HepG2 (cell line): Measurements from ENCODE around the gene SMYD4. TPM values are rescaled to one million over a fixed set of nuclear protein-coding genes. Genes with fewer than 3 reads are reported as not detected.

Experiments used
- HCFC1 ChIP-seq: fragments of 150-350 bp; IDR thresholded peaks from 2 replicates; pipeline ENCODE4 v1.6.1; 2014; ENCODE audit warnings: low read depth, low read length
- HIVEP1 ChIP-seq: sonication (generic); formaldehyde crosslinking; IDR thresholded peaks from 2 replicates; pipeline ENCODE4 v1.4.0; 2020; ENCODE audit warnings: mild to moderate bottlenecking, missing genetic modification reagents
- JUND ChIP-seq: sonication (generic); formaldehyde crosslinking; IDR thresholded peaks from 2 replicates; pipeline ENCODE4 v1.8.0; 2022; ENCODE audit warnings: mild to moderate bottlenecking, missing genetic modification reagents
- KDM5A ChIP-seq: fragments of 200-600 bp; sonication (generic); IDR thresholded peaks from 2 replicates; pipeline ENCODE4 v1.7.0; 2018; ENCODE audit warnings: antibody characterized with exemption, mild to moderate bottlenecking, low read length, borderline replicate concordance
- RARG ChIP-seq: sonication (generic); formaldehyde crosslinking; IDR thresholded peaks from 2 replicates; pipeline ENCODE4 v1.4.0; 2020; ENCODE audit warnings: low read depth, mild to moderate bottlenecking, missing genetic modification reagents
- RXRA ChIP-seq: sonication (generic); formaldehyde crosslinking; IDR thresholded peaks from 2 replicates; pipeline ENCODE4 v1.5.1; 2020; ENCODE audit warnings: missing genetic modification reagents
- THAP8 ChIP-seq: sonication (generic); formaldehyde crosslinking; IDR thresholded peaks from 2 replicates; pipeline ENCODE4 v1.5.1; 2020; ENCODE audit warnings: missing genetic modification reagents, mild to moderate bottlenecking, borderline replicate concordance
- ZNF225 ChIP-seq: sonication (generic); formaldehyde crosslinking; IDR thresholded peaks from 2 replicates; pipeline ENCODE4 v1.4.0; 2020; ENCODE audit warnings: mild to moderate bottlenecking, missing genetic modification reagents
- ZNF230 ChIP-seq: sonication (generic); formaldehyde crosslinking; IDR thresholded peaks from 2 replicates; pipeline ENCODE4 v1.4.0; 2020; ENCODE audit warnings: mild to moderate bottlenecking, missing genetic modification reagents
- ZNF235 ChIP-seq: sonication (generic); formaldehyde crosslinking; IDR thresholded peaks from 2 replicates; pipeline ENCODE4 v1.8.1; 2023; ENCODE audit warnings: mild to moderate bottlenecking, missing genetic modification reagents, borderline replicate concordance
- ZNF264 ChIP-seq: sonication (generic); formaldehyde crosslinking; IDR thresholded peaks from 2 replicates; pipeline ENCODE4 v1.4.0; 2020; ENCODE audit warnings: missing genetic modification reagents
- ZNF713 ChIP-seq: sonication (generic); formaldehyde crosslinking; IDR thresholded peaks from 2 replicates; pipeline ENCODE4 v1.4.0; 2020; ENCODE audit warnings: mild to moderate bottlenecking, missing genetic modification reagents
- polyA plus RNA-seq, 8 experiments: library from polyadenylated mRNA; depleted of rRNA in 3 of 8; stranded (reverse) in 7 of 8; unstranded in 1 of 8; fragments of >200 nt; fragmentation: Illumina TruSeq in 4 of 8; extraction: Trizol in 4 of 8; gene quantifications; 2 replicates each; pipeline versions ENCODE4 v1.2.1 to v1.2.3, GENCODE V29; 2011 to 2016; ENCODE audit warnings: low read depth in 4 of 8, missing spikeins in 1 of 8, mixed read lengths in 1 of 8; ENCODE audit not compliant: insufficient read depth in 1 of 8
- total RNA-seq, 5 experiments: library from RNA; depleted of rRNA; stranded (reverse); fragments of >200 nt; fragmentation: Illumina TruSeq; extraction: Trizol; gene quantifications; 2 replicates each; pipeline ENCODE4 v1.2.3, GENCODE V29; 2016; ENCODE audit warnings: low read depth in 1 of 5
- TF ChIP-seq, protein P1 (sequence below): sonication (generic); formaldehyde crosslinking; IDR thresholded peaks from 2 replicates; pipeline ENCODE4 v1.4.0; 2020; ENCODE audit warnings: mild to moderate bottlenecking, missing genetic modification reagents
- TF ChIP-seq, protein P2 (sequence below): sonication (generic); formaldehyde crosslinking; IDR thresholded peaks from 2 replicates; pipeline ENCODE4 v1.5.0; 2020; ENCODE audit warnings: mild to moderate bottlenecking, missing genetic modification reagents
- TF ChIP-seq, protein P3 (sequence below): sonication (generic); formaldehyde crosslinking; IDR thresholded peaks from 2 replicates; pipeline ENCODE4 v1.5.0; 2020; ENCODE audit warnings: mild to moderate bottlenecking, missing genetic modification reagents
- TF ChIP-seq, protein P4 (sequence below), 2 experiments: sonication (generic) in 1 of 2; formaldehyde crosslinking in 1 of 2; IDR thresholded peaks; 2 replicates each; pipeline versions ENCODE4 v1.4.0 to v1.6.1; 2016 to 2020; ENCODE audit warnings: borderline replicate concordance in 1 of 2, low read depth in 1 of 2, mild to moderate bottlenecking in 1 of 2, missing genetic modification reagents in 1 of 2
- TF ChIP-seq, protein P5 (sequence below): sonication (generic); formaldehyde crosslinking; IDR thresholded peaks from 2 replicates; pipeline ENCODE4 v1.4.0; 2020; ENCODE audit warnings: missing genetic modification reagents

The SMYD4 gene
- total and polyA plus RNA-seq, 2 of the 13 experiments (the other 11 are each of a cell fraction or from before 2014, with no cell fraction given) = 7.4 to 11.3 TPM

- no peak for TF ChIP-seq RXRA
- no peak for TF ChIP-seq ZNF225
- TF ChIP-seq, protein P1, sequence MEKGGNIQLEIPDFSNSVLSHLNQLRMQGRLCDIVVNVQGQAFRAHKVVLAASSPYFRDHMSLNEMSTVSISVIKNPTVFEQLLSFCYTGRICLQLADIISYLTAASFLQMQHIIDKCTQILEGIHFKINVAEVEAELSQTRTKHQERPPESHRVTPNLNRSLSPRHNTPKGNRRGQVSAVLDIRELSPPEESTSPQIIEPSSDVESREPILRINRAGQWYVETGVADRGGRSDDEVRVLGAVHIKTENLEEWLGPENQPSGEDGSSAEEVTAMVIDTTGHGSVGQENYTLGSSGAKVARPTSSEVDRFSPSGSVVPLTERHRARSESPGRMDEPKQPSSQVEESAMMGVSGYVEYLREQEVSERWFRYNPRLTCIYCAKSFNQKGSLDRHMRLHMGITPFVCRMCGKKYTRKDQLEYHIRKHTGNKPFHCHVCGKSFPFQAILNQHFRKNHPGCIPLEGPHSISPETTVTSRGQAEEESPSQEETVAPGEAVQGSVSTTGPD (CRISPR knock-in tag) = no peak
- TF ChIP-seq KDM5A = no peak
- TF ChIP-seq, protein P2, sequence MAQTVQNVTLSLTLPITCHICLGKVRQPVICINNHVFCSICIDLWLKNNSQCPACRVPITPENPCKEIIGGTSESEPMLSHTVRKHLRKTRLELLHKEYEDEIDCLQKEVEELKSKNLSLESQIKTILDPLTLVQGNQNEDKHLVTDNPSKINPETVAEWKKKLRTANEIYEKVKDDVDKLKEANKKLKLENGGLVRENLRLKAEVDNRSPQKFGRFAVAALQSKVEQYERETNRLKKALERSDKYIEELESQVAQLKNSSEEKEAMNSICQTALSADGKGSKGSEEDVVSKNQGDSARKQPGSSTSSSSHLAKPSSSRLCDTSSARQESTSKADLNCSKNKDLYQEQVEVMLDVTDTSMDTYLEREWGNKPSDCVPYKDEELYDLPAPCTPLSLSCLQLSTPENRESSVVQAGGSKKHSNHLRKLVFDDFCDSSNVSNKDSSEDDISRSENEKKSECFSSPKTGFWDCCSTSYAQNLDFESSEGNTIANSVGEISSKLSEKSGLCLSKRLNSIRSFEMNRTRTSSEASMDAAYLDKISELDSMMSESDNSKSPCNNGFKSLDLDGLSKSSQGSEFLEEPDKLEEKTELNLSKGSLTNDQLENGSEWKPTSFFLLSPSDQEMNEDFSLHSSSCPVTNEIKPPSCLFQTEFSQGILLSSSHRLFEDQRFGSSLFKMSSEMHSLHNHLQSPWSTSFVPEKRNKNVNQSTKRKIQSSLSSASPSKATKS = no peak
- TF ChIP-seq RARG = no peak
- TF ChIP-seq, protein P3, sequence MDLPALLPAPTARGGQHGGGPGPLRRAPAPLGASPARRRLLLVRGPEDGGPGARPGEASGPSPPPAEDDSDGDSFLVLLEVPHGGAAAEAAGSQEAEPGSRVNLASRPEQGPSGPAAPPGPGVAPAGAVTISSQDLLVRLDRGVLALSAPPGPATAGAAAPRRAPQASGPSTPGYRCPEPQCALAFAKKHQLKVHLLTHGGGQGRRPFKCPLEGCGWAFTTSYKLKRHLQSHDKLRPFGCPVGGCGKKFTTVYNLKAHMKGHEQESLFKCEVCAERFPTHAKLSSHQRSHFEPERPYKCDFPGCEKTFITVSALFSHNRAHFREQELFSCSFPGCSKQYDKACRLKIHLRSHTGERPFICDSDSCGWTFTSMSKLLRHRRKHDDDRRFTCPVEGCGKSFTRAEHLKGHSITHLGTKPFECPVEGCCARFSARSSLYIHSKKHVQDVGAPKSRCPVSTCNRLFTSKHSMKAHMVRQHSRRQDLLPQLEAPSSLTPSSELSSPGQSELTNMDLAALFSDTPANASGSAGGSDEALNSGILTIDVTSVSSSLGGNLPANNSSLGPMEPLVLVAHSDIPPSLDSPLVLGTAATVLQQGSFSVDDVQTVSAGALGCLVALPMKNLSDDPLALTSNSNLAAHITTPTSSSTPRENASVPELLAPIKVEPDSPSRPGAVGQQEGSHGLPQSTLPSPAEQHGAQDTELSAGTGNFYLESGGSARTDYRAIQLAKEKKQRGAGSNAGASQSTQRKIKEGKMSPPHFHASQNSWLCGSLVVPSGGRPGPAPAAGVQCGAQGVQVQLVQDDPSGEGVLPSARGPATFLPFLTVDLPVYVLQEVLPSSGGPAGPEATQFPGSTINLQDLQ (CRISPR knock-in tag) = no peak
- TF ChIP-seq, protein P4, sequence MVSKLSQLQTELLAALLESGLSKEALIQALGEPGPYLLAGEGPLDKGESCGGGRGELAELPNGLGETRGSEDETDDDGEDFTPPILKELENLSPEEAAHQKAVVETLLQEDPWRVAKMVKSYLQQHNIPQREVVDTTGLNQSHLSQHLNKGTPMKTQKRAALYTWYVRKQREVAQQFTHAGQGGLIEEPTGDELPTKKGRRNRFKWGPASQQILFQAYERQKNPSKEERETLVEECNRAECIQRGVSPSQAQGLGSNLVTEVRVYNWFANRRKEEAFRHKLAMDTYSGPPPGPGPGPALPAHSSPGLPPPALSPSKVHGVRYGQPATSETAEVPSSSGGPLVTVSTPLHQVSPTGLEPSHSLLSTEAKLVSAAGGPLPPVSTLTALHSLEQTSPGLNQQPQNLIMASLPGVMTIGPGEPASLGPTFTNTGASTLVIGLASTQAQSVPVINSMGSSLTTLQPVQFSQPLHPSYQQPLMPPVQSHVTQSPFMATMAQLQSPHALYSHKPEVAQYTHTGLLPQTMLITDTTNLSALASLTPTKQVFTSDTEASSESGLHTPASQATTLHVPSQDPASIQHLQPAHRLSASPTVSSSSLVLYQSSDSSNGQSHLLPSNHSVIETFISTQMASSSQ (IDR thresholded peaks at IDR 0.05; ENCODE audit: low read depth) = no peak
- TF ChIP-seq, protein P4 (CRISPR knock-in tag; IDR thresholded peaks at IDR 0.05; ENCODE audit: borderline replicate concordance) = no peak
- no peak for TF ChIP-seq ZNF264 (CRISPR knock-in tag)
- no peak for TF ChIP-seq HIVEP1 (CRISPR knock-in tag)
- TF ChIP-seq JUND (CRISPR knock-in tag) = no peak
- no peak for TF ChIP-seq ZNF235
- no peak for TF ChIP-seq ZNF230 (CRISPR knock-in tag)
- TF ChIP-seq, protein P5, sequence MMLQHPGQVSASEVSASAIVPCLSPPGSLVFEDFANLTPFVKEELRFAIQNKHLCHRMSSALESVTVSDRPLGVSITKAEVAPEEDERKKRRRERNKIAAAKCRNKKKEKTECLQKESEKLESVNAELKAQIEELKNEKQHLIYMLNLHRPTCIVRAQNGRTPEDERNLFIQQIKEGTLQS (CRISPR knock-in tag) = no peak
- no peak for TF ChIP-seq HCFC1
- TF ChIP-seq THAP8 (CRISPR knock-in tag) = no peak
- TF ChIP-seq ZNF713 (CRISPR knock-in tag) = no peak
Measured at GRCh38 chr17:1753767-1754429, 75.8 kb downstream of the SMYD4 start (continued).
